SK-N-SH (cell line): Measurements from ENCODE around the gene MEGF8. TPM values are rescaled to one million over a fixed set of nuclear protein-coding genes. Genes with fewer than 3 reads are reported as not detected.

Experiments
- CTCF ChIA-PET: fragments of 300-600, 350-600 bp; formaldehyde crosslinking; extraction: SDS; loops from one replicate; lab custom pipeline; 2021; lab: Yijun Ruan, JAX
- POLR2A ChIA-PET: fragments of 350-600 bp; sonication (Branson Sonifier 250); formaldehyde crosslinking; extraction: SDS; loops from one replicate; lab custom pipeline; 2020; ENCODE audit warnings: antibody characterized with exemption, inconsistent platforms; lab: Yijun Ruan, JAX
- DNase-seq: peaks from one replicate; pipeline ENCODE4 v3.0.0; 2012
- H2AFZ ChIP-seq: fragments of 200-600 bp; sonication (generic); 2 replicates; pipeline ENCODE4 v1.8.1; 2016; ENCODE audit warnings: antibody characterized with exemption, mild to moderate bottlenecking, low read depth
- H3F3A ChIP-seq: fragments of 200-600 bp; sonication (generic); replicated peaks from 2 replicates; pipeline ENCODE3; 2016; ENCODE audit warnings: antibody characterized with exemption, mild to moderate bottlenecking; ENCODE audit not compliant: insufficient read depth
- H3K27ac ChIP-seq, 2 experiments: fragments of 200-500 bp in 1 of 2; fragments of 200-600 bp in 1 of 2; sonication (Bioruptor generic) in 1 of 2; sonication (generic), shearing (Covaris generic) in 1 of 2; 2 replicates each; pipeline versions ENCODE4 v1.5.1 to v1.6.1; 2014 to 2016; ENCODE audit warnings: low read depth in 2 of 2, inconsistent platforms in 1 of 2, low read length in 1 of 2, mild to moderate bottlenecking in 1 of 2, mixed read lengths in 1 of 2
- H3K27me3 ChIP-seq: fragments of 200-600 bp; sonication (generic), shearing (Covaris generic); 2 replicates; pipeline ENCODE4 v1.6.1; 2016; ENCODE audit warnings: mixed run types; ENCODE audit not compliant: insufficient read depth
- H3K36me3 ChIP-seq, 2 experiments: fragments of 200-500 bp in 1 of 2; fragments of 200-600 bp in 1 of 2; sonication (Bioruptor generic) in 1 of 2; sonication (generic) in 1 of 2; replicated peaks in 1 of 2; 2 replicates each; pipeline versions ENCODE3 to v1.5.1; 2014 to 2016; ENCODE audit warnings: low read length in 1 of 2, mild to moderate bottlenecking in 1 of 2; ENCODE audit not compliant: insufficient read depth in 2 of 2, control insufficient read depth in 1 of 2
- H3K4me1 ChIP-seq, 2 experiments: fragments of 200-500 bp in 1 of 2; fragments of 200-600 bp in 1 of 2; sonication (Bioruptor generic) in 1 of 2; sonication (generic), shearing (Covaris generic) in 1 of 2; 2 replicates each; pipeline versions ENCODE4 v1.5.1 to v1.6.1; 2014 to 2016; ENCODE audit warnings: low read depth in 1 of 2, low read length in 1 of 2, mixed run types in 1 of 2; ENCODE audit not compliant: insufficient read depth in 2 of 2, control insufficient read depth in 1 of 2
- H3K4me2 ChIP-seq: fragments of 200-600 bp; sonication (generic), shearing (Covaris generic); 2 replicates; pipeline ENCODE4 v1.6.1; 2017; ENCODE audit warnings: mixed run types
- H3K4me3 ChIP-seq, 2 experiments: fragments of 200-500 bp in 1 of 2; fragments of 200-600 bp in 1 of 2; sonication (Bioruptor generic) in 1 of 2; sonication (generic), shearing (Covaris generic) in 1 of 2; 2 replicates each; pipeline versions ENCODE4 v1.5.1 to v1.8.1; 2014 to 2016; ENCODE audit warnings: low read depth in 2 of 2, inconsistent platforms in 1 of 2, low read length in 1 of 2, mild to moderate bottlenecking in 1 of 2, mixed read lengths in 1 of 2, moderate library complexity in 1 of 2
- H3K79me2 ChIP-seq: fragments of 200-600 bp; sonication (generic); 2 replicates; pipeline ENCODE4 v1.8.1; 2017; ENCODE audit warnings: mild to moderate bottlenecking; ENCODE audit not compliant: insufficient read depth
- H3K9ac ChIP-seq: fragments of 200-600 bp; sonication (generic); 2 replicates; pipeline ENCODE4 v1.6.1; 2017; ENCODE audit warnings: mixed run types
- H3K9me2 ChIP-seq: fragments of 200-600 bp; sonication (generic); 2 replicates; pipeline ENCODE4 v1.6.1; 2017; ENCODE audit warnings: mixed run types
- H3K9me3 ChIP-seq: fragments of 200-600 bp; sonication (generic); 2 replicates; pipeline ENCODE4 v1.6.1; 2017; ENCODE audit warnings: mixed run types, mild to moderate bottlenecking, moderate library complexity
- H4K20me1 ChIP-seq: fragments of 200-600 bp; sonication (generic); 2 replicates; pipeline ENCODE4 v1.6.1; 2017; ENCODE audit warnings: mild to moderate bottlenecking, mixed run types; ENCODE audit not compliant: insufficient read depth
- ELF1 ChIP-seq: IDR thresholded peaks from 2 replicates; pipeline ENCODE4 v1.4.0; 2012
- EP300 ChIP-seq, 2 experiments: IDR thresholded peaks; 2 replicates each; pipeline versions ENCODE4 v1.4.0 to v1.6.1; 2012; ENCODE audit warnings: borderline replicate concordance in 1 of 2, low read depth in 1 of 2, low read length in 1 of 2
- FOSL2 ChIP-seq: IDR thresholded peaks from 2 replicates; pipeline ENCODE4 v1.4.0; 2012; ENCODE audit warnings: low read depth, mild to moderate bottlenecking, moderate library complexity, borderline replicate concordance
- FOXJ3 ChIP-seq: sonication (generic); formaldehyde crosslinking; IDR thresholded peaks from 2 replicates; pipeline ENCODE4 v1.5.1; 2020; ENCODE audit warnings: mild to moderate bottlenecking, missing genetic modification reagents
- JUND ChIP-seq: IDR thresholded peaks from 2 replicates; pipeline ENCODE4 v1.4.0; 2012
- NRF1 ChIP-seq: IDR thresholded peaks from 2 replicates; pipeline ENCODE4 v1.6.1; 2012; ENCODE audit warnings: low read depth, mild to moderate bottlenecking, low read length
- POLR2AphosphoS5 ChIP-seq: IDR thresholded peaks from 2 replicates; pipeline ENCODE4 v1.6.1; 2012; ENCODE audit warnings: low read depth, low read length
- RAD21 ChIP-seq: IDR thresholded peaks from 2 replicates; pipeline ENCODE4 v1.6.1; 2012; ENCODE audit warnings: mild to moderate bottlenecking, low read length
- RCOR1 ChIP-seq: fragments of 150-350 bp; IDR thresholded peaks from 2 replicates; pipeline ENCODE4 v1.6.1; 2017; ENCODE audit warnings: antibody characterized with exemption, low read length
- SIN3A ChIP-seq: IDR thresholded peaks from 2 replicates; pipeline ENCODE4 v1.6.1; 2012; ENCODE audit warnings: low read depth, mild to moderate bottlenecking, low read length, moderate library complexity, borderline replicate concordance
- TCF12 ChIP-seq: IDR thresholded peaks from 2 replicates; pipeline ENCODE4 v1.4.0; 2012
- TEAD4 ChIP-seq: IDR thresholded peaks from 2 replicates; pipeline ENCODE4 v1.4.0; 2012; ENCODE audit warnings: mild to moderate bottlenecking, borderline replicate concordance; ENCODE audit not compliant: insufficient read depth
- WGBS: methylation state at CpG from one replicate; pipeline ENCODE4 v1.1.6; 2017; ENCODE audit warnings: low lambda C conversion rate; 5-methylcytosine and 5-hydroxymethylcytosine counted together
- polyA plus RNA-seq, 3 experiments: library from polyadenylated mRNA; depleted of rRNA; stranded (reverse); fragments of >200 nt; gene quantifications; 2 replicates each; pipeline ENCODE4 v1.2.3, GENCODE V29; 2012
- TF ChIP-seq, protein P1 (sequence below): IDR thresholded peaks from 2 replicates; pipeline ENCODE4 v1.4.0; 2012; ENCODE audit warnings: low read depth, borderline replicate concordance
- TF ChIP-seq, protein P2 (sequence below): fragments of 150-350 bp; IDR thresholded peaks from 2 replicates; pipeline ENCODE4 v1.6.1; 2017; ENCODE audit warnings: antibody characterized with exemption, low read length, low read depth, borderline replicate concordance

MEGF8 gene
- polyA plus RNA-seq, 1 of the 3 experiments (the other 2 are of a cell fraction): 19.1 TPM

DNA sequence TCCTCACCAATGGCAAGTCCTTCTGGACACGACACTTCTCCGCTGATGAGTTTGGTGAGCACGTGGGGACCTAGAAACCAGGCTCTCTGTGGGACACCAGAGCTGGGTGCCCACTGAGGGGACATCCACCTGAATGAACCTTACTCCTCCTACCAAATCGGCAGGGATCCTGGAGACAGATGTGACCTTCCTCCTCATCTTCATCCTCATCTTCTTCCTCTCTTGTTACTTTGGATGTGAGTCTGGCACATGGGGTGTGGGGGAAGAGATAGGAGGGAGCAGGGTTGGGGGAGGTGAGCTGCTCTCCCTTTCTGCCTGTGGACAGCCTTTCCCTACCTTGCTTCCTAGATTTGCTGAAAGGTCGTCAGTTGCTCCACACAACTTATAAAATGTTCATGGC lies 10.4 kb upstream of the MEGF8 start:
- H3K9me2 ChIP-seq: no peaks in the 10 kb centered on the region
- no peaks in the 10 kb centered on the region for H3K79me2 ChIP-seq
- no peaks in the 10 kb centered on the region for H3K9me3 ChIP-seq
- no peak overlapping the region for H3K4me2 ChIP-seq
- H3K27me3 ChIP-seq: no peaks in the 10 kb centered on the region
- H2AFZ ChIP-seq: no peak overlapping the region
- no peak overlapping the region for H3K9ac ChIP-seq
- no peaks in the 10 kb centered on the region for H4K20me1 ChIP-seq
- TF ChIP-seq JUND (no peak), EP300 (IDR thresholded peaks at IDR 0.05; ENCODE audit: borderline replicate concordance in 1 of 2, low read depth in 1 of 2, low read length in 1 of 2) (no peak), NRF1 (no peak), TCF12 (no peak), SIN3A (no peak)
- TF ChIP-seq, protein P1, sequence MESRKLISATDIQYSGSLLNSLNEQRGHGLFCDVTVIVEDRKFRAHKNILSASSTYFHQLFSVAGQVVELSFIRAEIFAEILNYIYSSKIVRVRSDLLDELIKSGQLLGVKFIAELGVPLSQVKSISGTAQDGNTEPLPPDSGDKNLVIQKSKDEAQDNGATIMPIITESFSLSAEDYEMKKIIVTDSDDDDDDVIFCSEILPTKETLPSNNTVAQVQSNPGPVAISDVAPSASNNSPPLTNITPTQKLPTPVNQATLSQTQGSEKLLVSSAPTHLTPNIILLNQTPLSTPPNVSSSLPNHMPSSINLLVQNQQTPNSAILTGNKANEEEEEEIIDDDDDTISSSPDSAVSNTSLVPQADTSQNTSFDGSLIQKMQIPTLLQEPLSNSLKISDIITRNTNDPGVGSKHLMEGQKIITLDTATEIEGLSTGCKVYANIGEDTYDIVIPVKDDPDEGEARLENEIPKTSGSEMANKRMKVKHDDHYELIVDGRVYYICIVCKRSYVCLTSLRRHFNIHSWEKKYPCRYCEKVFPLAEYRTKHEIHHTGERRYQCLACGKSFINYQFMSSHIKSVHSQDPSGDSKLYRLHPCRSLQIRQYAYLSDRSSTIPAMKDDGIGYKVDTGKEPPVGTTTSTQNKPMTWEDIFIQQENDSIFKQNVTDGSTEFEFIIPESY: no peak
- no peaks in the 10 kb centered on the region for H3K36me3 ChIP-seq
- WGBS: 85% methylated on average over 4 of the region's 5 CpGs
- CTCF ChIA-PET: no interaction called here
- H3K4me3 ChIP-seq: no peak overlapping the region
- H3K4me1 ChIP-seq: peaks cover 0 to 14% of the 10 kb centered on the region in 2 experiments; a peak in 1 of 4 replicates
- POLR2A ChIA-PET: no interaction called here
- no peak for DNase-seq
- no peak overlapping the region for H3K27ac ChIP-seq
- no peaks in the 10 kb centered on the region for H3F3A ChIP-seq

GRCh38 chr19:42316223-42317211 lies 8.9 kb upstream of the MEGF8 start:
- Histone ChIP-seq H3K4me1 (peaks cover 0 to 12% of the 10 kb centered on the region in 2 experiments; a peak in 1 of 4 replicates), H3K9me2 (no peaks in the 10 kb centered on the region), H3K27ac (no peak overlapping the region), H3K27me3 (no peaks in the 10 kb centered on the region), H4K20me1 (no peaks in the 10 kb centered on the region), H3K79me2 (no peaks in the 10 kb centered on the region), H3K36me3 (no peaks in the 10 kb centered on the region), H3K4me3 (no peak overlapping the region), H3F3A (no peaks in the 10 kb centered on the region), H2AFZ (no peak overlapping the region), H3K9ac (no peak overlapping the region), H3K9me3 (no peaks in the 10 kb centered on the region), H3K4me2 (no peak overlapping the region)
- peak; percentile 36 for DNase-seq
- no peak for TF ChIP-seq ELF1
- TF ChIP-seq, protein P2, sequence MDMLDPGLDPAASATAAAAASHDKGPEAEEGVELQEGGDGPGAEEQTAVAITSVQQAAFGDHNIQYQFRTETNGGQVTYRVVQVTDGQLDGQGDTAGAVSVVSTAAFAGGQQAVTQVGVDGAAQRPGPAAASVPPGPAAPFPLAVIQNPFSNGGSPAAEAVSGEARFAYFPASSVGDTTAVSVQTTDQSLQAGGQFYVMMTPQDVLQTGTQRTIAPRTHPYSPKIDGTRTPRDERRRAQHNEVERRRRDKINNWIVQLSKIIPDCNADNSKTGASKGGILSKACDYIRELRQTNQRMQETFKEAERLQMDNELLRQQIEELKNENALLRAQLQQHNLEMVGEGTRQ: no peak
- TF ChIP-seq TEAD4: no peak
- no peak for TF ChIP-seq FOSL2
- no peak for TF ChIP-seq FOXJ3 (CRISPR knock-in tag)
- no peak for TF ChIP-seq RCOR1
- no peak for TF ChIP-seq RAD21
- no peak for TF ChIP-seq POLR2AphosphoS5
- 72% methylated on average over 21 of the region's 28 CpGs for WGBS
- ChIA-PET CTCF (interaction anchor here (0.6 to 0.7 kb wide), 2 partner anchors 31 to 36 kb away, joined by 3 read pairs; no protein-coding TSS in a partner anchor), POLR2A (no interaction called here)
